HTERT RPE-1 (cell line): Measurements from ENCODE around the gene NCS1.

ENCODE experiments used
- in situ Hi-C: fragments of 300-500 bp; cut with MboI; formaldehyde crosslinking; loops from 4 replicates; pipeline ENCODE4 v1.14.3; 2020; ENCODE audit warnings: low sequenced_read_pairs

Gene NCS1

DNA sequence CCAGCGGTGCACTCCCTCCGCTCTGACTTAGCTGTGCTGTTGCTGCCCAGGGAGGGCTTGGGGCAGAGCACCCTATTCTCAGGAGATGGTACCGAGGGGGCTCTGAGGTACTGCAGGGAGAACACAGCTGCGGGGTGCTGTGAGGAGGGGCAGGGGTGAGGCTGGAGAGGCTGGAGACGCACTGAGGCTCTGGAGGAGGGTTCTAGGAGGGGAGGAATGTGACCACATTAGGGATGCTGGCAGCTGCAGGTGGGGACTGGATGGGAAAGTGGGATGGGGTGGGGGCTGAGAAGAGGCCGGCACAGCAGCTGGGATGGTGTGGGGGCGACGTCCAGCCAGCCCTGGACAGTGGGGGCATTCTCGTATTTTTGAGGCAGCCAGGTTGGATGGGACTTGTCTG is 20.9 kb downstream of the NCS1 start:
- in situ Hi-C loops: no loop called here

DNA sequence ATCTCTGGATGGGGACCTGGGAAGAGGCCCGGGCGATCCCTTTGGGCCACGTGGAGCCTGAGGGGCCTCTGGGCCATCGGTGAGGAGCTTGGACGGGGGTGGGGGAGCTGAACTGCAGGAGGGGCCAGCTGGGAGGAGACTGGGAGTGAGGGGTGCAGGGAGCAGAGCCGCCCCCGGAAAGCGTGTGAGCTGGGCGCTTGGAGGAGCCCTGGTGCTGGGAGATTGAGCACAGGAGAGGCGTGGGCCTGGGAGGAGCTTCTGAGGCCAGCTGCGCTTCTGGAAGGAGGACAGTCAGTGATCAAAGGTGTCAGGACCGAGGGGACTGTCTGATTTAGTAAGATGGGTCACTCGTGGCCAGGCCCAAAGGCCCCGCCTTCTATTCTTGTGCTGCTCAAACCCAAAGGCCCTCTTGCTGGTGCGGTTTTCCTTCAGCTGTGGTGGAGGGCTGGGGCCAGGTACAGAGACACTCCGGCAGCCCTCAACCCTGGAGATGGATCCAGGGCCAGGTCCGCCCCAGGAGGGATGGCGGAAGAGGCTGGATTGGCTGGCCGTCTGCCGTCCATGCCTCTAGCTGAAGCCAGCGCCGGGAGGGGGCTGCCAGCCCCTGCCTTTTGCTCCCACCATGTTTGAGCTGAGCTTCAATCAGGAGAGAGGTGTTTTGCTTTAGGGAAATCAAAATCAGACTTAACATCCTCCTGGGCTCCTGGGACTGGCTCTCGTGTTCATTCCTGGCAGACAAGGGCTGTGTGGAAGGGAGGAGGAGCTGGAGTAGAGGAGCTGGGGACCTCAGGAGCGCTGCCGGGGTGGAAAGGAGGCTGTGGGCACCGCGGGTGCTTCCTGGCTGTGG is 21.6 kb downstream of the NCS1 start:
- in situ Hi-C loops: no loop called here

DNA sequence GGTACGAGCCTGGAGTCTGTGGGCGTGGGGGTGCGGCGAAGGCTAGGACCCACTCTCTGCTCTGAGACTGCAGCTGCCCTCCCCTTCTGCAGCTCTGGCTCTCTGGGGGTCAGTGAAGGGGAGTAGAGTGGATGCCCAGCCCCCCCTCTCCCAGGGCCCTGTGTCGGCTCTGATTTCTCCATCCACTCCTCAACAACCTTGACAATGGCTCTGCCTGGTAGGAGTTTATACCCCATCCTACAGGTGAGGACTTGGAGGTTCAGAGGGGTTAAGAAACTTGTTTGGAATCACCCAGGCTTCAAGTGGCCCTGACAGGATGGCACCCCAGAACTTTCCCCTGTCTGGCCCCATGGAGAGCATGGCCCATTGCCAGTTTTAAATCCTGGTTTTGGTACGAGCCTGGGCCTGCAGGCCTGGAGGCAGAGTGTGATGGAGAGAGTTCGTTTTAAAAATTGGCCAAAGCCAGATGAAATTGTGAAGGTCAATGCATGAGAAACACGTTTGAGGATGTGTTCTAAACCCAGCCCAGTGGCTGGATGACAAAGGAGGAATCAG is 22.3 kb downstream of the NCS1 start:
- in situ Hi-C loops: no loop called here

DNA sequence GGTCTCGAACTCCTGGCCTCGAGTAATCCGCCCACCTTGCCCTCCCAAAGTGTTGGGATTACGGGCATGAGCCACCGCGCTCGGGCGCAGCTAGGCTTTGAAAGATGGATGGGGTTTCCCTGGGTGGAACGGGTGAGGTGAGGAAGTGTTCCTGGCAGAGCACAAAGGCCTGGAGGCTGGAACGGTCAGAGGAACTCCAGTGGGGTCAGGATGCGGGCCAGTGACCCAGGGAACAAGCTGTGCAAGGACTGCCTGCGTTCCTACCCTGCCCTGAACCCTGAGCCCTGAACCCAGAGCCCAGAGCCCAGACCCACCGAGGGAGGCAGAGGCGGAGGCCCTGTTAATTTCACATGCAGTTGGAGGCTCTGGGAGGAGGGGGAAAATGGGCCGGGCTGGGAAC is 23.4 kb downstream of the NCS1 start:
- in situ Hi-C loops: no loop called here

DNA sequence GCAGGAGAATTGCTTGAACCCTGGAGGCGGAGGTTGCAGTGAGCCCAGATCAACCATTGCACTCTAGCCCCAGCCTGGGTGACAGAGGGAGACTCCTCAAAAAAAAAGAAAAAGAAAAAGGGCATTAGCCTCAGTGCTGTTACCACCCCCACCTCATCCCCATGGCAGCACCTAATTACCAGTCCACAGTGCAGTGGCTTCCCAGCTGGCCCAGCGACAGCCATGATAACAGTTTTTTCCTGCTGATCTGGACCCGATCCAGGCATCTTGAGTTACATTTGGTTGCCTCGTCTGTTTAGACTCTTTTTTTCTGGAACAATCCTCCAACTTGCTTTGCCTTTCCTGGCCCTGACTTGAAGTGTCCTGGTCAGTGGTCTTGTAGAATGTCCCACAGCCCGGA is 24.4 kb downstream of the NCS1 start:
- in situ Hi-C loops: no loop called here

DNA sequence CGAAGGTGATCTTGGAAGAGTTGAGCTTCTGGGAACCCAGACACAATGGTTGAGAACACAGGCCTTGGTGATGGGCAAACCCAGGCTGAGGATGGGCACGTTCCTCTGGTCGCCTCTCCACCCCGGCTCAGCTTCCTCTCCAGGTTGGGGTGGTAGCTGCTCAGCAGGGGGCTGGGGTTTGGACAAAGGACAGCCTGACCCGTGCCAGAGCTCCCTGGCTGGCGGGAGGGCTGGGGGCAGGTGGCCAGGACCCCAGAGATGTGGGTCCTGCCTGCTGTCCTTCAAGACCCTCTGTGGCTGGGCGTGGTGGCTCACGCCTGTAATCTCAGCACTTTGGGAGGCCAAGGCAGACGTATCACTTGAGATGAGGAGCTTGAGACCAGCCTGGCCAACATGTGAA is 25.2 kb downstream of the NCS1 start:
- in situ Hi-C loops: no loop called here

DNA sequence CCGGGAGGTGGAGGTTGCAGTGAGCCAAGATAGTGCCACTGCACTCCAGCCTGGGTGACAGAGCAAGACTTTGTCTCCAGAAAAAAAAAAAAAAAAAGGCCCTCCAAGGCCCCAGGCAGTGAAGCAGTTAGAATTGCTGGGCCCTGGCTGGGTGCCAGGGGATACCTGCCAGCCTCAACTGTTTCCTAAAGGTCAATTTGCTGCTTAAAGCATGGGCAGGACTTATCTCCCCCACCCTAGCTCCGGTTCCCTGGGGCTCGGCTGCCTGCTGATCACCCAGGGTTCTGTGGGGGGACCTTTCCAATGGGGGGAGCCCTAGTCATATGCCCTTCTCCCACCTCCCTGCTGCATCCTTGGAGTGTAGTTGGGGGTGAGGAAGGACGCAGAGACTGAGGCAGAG is 25.7 kb downstream of the NCS1 start:
- in situ Hi-C loops: no loop called here

DNA sequence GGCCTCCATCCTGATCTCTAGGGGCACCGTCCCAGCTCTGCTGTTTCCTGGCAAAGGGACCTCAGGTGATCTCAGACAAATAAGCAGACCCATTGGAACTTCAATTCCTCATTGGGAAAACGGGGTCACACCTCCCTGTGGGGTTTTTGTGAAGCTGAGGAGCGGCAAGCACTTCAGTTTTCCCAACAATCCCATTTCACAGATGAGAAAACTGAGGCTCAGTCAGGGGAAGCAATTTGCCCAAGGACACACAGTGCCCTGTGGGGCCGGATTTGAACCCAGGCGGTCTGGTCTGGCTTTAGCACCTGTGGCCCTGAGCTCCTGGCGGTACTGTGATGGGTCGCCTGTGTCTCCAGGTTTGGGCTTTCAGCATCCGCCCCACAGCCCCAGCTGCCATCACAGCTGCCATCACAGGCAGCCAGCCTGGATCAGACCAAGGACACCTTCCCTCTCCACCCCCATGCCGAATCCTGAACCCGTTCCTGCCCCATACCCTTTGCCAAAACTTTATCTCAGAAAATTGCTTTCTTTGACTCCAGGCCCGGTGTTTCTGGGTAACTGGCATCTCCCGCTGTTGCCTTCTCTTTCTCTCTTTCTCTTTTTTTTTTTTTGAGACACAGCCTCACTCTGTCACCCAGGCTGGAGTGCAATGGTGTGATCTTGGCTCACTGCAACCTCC is 26.4 kb downstream of the NCS1 start:
- in situ Hi-C loops: no loop called here

DNA sequence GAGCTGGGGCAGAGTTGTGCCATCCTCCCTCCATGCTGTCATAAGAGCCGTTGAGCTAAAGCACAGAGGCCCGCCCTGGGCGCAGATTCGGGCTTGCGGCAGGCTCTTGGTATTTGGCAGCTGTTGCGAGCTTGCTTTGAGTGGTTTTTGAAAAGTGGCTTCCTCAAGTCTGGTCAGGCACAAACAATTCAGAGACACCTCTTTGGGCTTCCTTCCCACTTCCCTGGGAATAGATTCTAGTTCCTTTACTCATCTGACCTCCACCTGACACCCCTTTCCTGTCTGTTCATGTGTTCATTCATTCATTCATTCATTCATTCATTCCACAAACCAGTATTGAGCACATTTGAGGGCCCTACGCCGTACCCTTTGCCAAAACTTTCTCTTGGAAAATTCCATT is 27.4 kb downstream of the NCS1 start:
- in situ Hi-C loops: no loop called here

DNA sequence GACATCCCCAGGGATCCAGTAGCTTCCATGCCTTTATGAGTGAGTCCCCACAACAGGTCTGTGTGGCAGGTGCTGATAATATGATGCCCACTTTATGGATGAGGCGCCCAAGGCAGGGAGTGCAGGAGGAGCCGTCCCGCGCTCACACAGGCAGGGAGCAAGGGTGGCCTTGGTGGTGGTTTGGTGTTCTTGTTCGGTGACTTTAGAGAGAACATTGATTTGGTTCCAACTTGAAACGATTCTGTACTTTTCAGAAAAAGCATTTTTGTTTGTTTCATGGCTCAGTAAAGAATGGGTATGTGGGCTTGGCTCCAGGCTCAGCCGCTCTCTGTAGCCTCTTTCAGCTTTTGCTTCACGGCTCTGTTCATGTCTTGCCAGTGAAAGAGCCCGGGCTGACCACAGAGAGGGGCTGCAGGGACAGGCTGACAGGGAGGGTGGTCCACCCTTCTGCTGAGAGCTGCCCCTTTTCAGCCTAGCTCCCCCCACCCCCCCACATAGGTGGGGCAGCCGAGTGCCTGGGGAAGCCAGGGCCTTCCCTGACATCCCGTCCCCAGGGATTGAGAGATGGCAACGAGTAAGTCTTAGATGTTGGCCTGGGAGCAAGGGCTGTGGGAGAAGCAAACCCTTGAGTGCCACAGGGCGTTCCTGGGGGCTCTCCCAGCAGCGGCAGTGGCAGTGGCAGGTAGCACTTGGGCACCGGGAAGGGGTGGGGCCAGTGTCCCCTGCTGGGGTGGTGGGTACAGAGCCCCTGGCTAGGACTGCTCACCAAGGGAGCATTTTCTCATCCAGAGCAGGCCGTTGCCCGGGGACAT is 28.0 kb downstream of the NCS1 start:
- in situ Hi-C loops: no loop called here

DNA sequence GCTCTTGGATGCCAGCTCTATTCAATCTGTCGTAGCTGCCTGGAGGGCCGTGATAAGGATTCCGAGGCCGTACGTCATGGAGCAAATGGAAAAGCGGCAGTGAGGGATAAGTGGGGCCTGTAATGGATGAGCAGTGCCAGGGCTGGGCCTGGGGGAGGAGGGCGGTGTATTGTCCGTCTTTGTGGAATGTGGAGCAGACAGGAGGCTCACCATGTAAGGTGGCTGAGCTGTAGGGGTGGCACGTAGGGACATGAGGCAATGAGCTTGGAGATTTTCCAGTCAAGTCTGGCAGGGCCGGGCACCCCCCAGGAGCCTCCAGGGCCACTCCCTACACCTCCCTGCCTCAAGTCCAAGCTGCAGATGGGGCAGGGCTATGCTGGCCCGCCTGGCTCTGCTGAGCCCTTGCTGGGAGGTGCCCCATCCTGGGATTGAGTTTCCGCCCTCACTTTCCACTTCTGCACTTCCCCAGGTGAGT is 29.2 kb downstream of the NCS1 start:
- in situ Hi-C loops: no loop called here

DNA sequence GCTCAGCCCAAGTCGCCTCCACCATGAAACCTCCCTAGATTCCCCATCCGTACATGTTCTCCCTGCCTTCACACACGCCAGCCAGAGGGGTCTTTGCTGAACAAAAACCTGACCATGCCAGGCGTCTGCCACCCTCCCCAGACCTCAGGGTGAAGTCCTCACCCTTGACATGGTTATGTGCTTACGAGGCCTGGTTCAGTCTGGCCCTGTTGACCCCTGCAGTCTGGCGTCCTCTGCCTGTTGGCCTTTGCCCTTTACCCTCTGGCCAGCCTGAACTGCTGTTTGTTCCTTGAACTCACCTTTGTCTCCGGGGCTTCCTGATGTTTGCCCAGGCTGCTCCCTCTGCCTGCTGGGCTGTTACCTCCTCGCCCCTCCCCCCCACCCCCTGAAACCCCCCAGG is 29.8 kb downstream of the NCS1 start:
- in situ Hi-C loops: no loop called here

DNA sequence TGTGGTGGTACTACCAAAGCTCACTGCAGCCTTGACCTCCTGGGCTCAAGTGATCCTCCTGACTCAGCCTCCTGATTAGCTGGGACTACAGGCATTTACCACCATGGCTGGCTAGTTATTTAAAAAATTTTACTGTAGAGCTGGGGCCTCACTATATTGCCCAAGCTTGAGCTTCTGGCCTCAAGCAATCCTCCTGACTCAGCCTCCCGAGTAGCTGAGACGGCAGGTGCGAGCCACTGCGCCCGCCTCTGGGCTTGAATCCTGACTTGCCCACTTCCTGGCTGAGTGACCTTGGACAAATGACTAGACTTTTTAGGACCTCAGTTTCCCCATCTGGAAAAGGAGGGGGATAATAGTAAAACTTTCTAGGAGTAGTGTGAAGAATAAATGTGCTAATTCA is 32.1 kb downstream of the NCS1 start:
- in situ Hi-C loops: no loop called here

DNA sequence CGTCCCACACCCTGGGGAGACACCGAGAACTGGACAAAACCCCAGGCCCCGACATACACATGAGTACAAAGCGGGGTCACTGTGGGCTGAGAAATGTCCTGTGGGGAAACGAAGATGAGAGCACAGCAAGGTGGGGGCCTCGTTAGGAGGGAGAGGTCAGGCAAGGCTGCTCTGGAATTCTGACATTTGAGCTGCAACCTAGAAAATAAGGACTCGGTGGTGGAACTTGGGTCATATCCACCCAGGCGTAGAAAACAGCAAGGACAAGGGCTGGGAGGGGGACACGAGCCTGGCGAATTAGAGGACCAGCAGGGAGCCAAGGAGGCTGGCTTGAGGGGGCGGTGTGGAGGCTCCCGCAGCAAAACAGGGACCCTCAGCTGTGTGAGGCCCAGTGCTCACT is 32.8 kb downstream of the NCS1 start:
- in situ Hi-C loops: no loop called here

DNA sequence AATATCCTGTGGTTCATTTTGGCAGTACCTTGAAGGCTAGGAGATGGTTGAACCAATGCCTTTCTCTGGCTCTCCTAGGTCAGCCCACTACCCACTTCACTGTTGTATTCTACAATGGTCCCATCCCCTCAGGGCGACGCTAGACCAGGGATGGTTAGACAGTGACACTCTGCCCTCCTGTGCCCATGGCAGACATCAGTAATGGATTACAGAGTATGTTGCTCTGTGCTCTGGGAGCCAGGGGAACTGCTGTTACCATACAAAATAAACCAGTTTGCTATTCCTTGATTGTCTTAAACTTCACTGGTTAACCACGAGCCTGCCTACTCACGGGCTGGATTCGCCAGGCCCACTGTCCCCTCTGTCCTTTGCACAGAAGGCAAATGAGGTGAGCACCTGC is 33.7 kb downstream of the NCS1 start:
- in situ Hi-C loops: no loop called here

DNA sequence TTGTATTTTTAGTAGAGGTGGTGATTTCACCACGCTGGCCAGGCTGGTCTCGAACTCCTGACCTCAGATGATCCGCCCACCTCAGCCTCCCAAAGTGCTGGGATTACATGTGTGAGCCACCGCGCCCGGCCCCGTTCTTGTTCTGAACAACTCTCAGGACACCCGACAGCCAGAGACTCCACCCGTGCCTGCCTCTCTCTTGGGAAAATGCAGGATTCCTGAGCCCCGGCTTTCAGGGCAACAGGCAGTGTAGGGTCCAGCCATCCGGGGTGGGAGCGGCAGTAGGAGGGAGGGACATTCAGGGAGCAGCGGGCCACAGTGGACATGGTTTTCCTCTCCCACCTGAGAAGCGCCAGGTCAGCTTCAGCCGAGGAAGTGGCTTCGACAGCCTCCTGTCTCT is 34.4 kb downstream of the NCS1 start:
- in situ Hi-C loops: no loop called here

DNA sequence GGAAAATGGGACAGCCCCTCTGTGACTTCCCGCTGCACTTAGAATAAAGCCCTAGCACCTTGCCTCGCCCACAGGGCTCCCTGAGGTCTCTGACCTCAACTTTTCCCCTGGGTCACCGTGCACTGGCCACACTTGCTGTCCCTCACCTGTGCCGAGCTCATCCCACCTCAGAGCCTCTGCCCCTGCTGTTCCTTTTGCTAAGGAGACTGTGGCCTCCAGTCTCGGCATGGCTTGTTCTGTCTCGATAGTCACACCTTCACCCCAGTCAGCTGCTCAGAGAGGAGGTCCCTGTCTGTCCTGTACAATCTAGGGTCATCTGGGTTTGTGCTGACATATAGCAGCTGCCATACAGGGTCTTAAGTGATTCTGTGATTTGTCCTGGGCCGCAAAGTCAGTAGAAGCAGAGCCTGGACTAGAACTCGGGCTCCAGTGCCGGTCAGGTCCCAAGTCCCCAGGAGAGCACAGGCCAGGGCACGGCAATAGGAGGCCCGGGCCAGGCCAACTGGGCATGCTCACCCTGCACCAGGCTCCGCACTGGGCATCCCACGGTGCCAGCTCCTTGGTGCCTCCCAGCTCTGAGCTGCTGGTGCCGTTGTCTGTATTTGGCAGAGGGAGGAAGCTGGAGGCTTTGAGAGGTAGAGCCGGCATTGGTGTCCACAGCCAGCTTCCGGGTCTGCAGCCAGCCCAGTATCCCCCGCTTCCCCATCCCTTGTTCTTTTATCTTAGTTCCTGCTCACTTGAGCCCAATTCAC is 35.2 kb downstream of the NCS1 start:
- in situ Hi-C loops: no loop called here

DNA sequence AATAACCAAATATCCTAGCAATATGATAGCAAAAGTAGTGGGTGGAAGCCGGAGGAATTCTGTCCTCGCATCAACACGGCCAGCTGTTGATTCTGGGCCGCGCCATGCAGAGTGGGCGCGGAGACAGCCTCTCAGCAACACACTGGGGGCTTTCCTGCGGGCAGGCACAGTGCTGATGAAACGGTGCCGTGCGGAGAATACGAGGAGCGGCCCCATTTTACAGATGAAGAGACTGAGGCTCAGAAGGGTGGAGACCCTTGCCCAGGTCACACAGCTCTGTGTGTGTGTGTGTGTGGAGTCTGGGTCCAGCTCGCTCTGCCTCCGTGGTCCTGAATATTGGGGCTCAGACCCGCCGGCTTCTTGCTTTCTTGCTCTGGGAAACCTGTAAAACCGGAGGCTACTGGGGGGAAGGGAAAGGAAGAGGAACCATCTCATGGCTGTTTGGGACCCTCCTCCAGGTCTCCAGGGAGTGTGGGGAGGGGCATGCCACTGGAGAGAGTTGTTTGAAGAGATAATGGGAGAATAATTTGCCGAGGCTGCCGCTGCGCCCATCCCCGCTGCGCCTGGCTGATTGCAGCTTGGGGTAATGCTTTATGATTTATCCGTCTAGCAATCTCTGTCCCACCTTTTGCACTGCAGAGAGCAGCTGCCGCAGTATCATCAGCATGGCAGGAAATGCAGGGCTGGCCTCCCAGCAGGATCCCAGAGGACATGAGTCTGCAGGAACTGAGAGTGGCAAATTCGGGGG is 36.6 kb downstream of the NCS1 start:
- in situ Hi-C loops: no loop called here

DNA sequence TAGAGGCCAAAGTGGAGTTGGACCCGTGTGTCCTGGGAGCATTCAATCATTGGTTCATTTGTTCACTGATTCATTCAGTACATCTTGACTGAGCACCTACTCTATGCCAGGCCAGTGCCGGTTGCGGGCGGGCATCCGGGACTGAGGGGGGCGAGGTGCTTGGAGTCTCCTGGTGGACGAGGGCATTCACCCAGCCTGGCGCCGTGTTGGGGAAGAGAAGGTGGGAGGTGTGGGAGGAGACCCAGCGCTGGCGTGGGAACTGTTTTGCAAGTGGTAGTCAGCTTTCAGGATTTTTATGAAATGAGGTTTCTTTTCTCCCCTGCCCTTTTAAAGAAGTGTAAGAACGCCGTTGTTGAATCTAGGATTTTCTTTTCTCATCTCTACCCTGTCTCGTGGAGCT is 37.2 kb downstream of the NCS1 start:
- in situ Hi-C loops: no loop called here
